Left colon (tissue), 2 donors: Measurements from ENCODE around the gene WNT3. TPM values are rescaled to one million over a fixed set of nuclear protein-coding genes. Genes with fewer than 3 reads are reported as not detected.

Experiments
- ATAC-seq: fragments of 200-7000 bp; cut with Tn5 transposase; one replicate; pipeline ENCODE4 v1.9.1; 2020; ENCODE audit warnings: mild to moderate bottlenecking, moderate library complexity
- DNase-seq, 2 donors: peaks; one replicate each; pipeline ENCODE4 v3.0.0-alpha.2; 2020
- intact Hi-C, 2 donors: fragments of 100-400 bp; cut with DNase I in 1 of 2; cut with micrococcal nuclease in 1 of 2; formaldehyde crosslinking; loops; one replicate each; pipeline versions ENCODE4 v1.11.2 to v1.14.0; 2022; cut with DNase I, micrococcal nuclease
- total RNA-seq, 2 donors: library from RNA; stranded (reverse); fragmentation: NEBNext Ultra II Directional; extraction: Animal tissue kit (Norgen Biotek cat#: 25700); gene quantifications; one replicate each; pipeline ENCODE4 v1.2.1, GENCODE V29; 2021
- donor health status: DM: no; HTN: no; CAD: no.
- donor health status: DM: yes; HTN: yes; CAD: no.

WNT3 gene
- total RNA-seq, 2 donors from 2014 or later = 0.39 to 0.95 TPM

GRCh38 chr17:46722662-46723285 lies 95.7 kb downstream of the WNT3 start:
- intact Hi-C loops = no loop called here
- DNase-seq (no peak), ATAC-seq (no peak)

DNA sequence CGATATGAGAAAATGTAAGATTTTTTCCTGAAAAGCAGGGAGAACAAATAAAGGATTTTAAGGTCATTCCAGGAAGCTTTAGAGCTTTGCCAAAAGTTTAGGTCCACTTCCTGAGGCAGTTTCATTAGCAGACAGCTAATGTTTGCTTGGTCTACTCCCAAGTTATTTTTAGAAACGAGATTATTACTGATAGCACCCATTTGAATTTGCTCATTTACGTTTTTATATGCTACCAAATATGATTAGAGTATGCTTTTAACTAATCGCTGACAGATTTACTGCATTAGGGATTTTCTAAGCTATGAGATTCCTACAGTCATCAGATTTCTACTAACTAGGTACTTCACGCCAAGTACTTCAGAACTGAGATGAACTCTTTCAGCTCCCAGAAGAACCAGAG lies 98.1 kb downstream of the WNT3 start:
- ATAC-seq (no peak), DNase-seq (no peak)
- intact Hi-C loops = no loop called here

DNA sequence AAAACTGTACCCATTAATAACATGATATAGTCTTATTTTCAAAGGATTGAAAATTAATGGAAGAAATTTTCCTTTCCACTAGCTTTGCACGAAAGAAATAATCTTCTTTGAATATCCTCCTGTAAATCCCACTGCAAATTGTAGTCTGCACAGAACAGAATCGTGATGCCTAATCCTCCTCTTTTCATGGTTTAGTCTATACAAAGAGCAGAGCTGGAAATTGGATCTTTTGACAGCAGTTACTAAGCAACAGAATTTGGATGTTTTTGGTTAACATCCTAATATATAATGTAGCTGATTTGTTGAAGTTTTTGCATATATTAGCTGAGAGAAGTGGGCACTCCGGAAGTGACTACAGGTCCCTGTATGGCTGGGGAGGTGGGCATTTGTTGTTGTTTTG lies 98.6 kb downstream of the WNT3 start:
- ATAC-seq = no peak

DNA sequence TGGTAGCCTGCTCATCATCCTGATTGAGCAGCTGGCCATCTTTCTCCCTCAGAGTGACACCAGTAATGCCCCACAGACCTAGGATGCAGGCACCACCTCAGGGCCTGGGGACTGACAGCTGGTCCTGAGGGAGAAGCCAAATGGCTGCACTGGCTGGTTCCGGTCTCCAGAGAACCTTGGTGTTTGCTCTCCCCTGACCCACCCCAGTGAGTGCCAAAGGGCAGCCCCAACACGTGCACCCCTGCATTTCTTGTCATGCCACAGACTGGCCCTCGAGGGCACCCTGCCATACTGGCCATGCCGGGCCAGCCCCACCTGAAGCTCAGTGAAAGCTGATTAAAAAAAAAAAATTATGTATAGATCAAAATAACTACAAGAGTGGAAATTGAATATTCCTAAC lies 100.5 kb downstream of the WNT3 start:
- DNase-seq (no peak), ATAC-seq (no peak)
- intact Hi-C loops = no loop called here

More for the DNA sequence above, 98.6 kb downstream of the WNT3 start:
- intact Hi-C loops = no loop called here
- DNase-seq = no peak

Other genes starting within 250 kb of the WNT3 start
- 10 to 100 TPM; 10.4 to 11.2 TPM for gene ARL17A, start 239.0 kb downstream of the WNT3 start, total RNA-seq
- 10 to 100 TPM; 72.8 to 79.3 TPM for gene NSF, start 228.0 kb downstream of the WNT3 start, total RNA-seq
- gene WNT9B, start 32.9 kb upstream of the WNT3 start, total RNA-seq = not detected
- gene GOSR2, start 104.5 kb upstream of the WNT3 start, total RNA-seq = 10 to 100 TPM; 49.5 to 49.8 TPM
- gene RPRML, start 160.6 kb upstream of the WNT3 start, total RNA-seq = not detected